ENCODE results near the gene PPA2.

DNA sequence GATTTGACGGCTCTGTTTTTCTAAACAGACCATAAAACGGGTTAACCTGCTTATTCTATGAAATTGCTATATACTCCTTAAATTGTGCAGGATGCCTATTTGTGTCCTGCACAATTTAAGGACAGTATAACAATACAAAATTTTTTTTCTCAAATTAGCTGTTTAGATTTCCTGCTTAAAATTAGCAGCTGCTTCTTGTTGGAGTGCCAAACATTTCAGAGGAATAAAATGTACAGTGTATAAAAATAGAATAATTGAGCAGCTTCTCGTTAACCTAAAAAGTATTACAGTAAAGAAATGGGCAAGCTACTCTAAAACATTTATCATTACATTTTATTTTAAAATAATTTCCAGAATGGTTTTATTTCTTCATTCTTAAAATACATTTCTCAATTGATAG, 100.5 kb downstream of the PPA2 start:
- TF ChIP-seq, protein P1, sequence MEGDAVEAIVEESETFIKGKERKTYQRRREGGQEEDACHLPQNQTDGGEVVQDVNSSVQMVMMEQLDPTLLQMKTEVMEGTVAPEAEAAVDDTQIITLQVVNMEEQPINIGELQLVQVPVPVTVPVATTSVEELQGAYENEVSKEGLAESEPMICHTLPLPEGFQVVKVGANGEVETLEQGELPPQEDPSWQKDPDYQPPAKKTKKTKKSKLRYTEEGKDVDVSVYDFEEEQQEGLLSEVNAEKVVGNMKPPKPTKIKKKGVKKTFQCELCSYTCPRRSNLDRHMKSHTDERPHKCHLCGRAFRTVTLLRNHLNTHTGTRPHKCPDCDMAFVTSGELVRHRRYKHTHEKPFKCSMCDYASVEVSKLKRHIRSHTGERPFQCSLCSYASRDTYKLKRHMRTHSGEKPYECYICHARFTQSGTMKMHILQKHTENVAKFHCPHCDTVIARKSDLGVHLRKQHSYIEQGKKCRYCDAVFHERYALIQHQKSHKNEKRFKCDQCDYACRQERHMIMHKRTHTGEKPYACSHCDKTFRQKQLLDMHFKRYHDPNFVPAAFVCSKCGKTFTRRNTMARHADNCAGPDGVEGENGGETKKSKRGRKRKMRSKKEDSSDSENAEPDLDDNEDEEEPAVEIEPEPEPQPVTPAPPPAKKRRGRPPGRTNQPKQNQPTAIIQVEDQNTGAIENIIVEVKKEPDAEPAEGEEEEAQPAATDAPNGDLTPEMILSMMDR (IDR thresholded peaks at IDR 0.05; ENCODE audit: low read depth, low read length, poor library complexity, severe bottlenecking) = no peak
- no peak for TF ChIP-seq EZH2phosphoT487 (IDR thresholded peaks at IDR 0.05; ENCODE audit: borderline replicate concordance, low read length)

All from DOHH2 (cell line).